ENCODE measurements around the gene KIF1C.
A peak's percentile ranks its signal among the peaks of the same experiment; 100 is the strongest.

KIF1C gene

DNA sequence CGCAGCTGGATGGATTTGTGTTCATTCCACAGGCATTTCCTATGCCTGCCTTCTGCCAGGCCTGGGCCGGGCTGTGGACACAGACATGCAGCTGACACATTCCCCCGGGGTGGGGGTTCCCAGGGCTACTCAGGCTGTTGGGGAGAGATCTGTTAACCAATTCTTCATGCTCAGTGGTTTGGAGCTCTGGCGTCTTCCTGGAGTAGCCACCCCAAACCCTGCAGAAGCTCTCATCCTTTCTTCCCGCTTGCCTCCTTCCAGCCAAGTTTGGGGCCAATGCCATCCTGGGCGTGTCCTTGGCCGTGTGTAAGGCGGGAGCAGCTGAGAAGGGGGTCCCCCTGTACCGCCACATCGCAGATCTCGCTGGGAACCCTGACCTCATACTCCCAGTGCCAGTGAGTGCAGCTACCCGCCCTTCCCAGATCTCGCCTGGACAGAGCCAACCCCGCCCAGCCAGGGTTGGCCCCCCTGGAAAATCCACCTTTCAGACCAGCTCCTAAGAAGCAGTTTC lies 44.2 kb upstream of the KIF1C start:
- Histone ChIP-seq H3K9me3 (ENCODE audit: control insufficient read depth, insufficient read depth, low read depth, low read length) (no peaks in the 10 kb centered on the region), H3K4me3 (ENCODE audit: low read depth, low read length) (no peak overlapping the region), H3K36me3 (ENCODE audit: control insufficient read depth in 2 of 2, insufficient read depth in 1 of 2, low read length in 2 of 2) (no peaks in the 10 kb centered on the region), H3K27ac (ENCODE audit: extremely low read depth, low read depth, low read length) (no peak overlapping the region), H3K4me1 (ENCODE audit: control insufficient read depth, insufficient read depth, low read length) (peaks cover 8% of the 10 kb centered on the region)
- CTCF ChIA-PET, result interaction anchor here (0.6 to 1.4 kb wide), 3 partner anchors 13 to 354 kb away, joined by 3 to 5 read pairs (median 3); partner anchors contain the start of genes RNF167 and SLC25A11
- POLR2A ChIA-PET, result interaction anchor here (1.2 to 17.9 kb wide), 3 partner anchors 11 to 14 kb away, joined by 5 to 358 read pairs (median 109); partner anchors contain the start of genes RNF167, SLC25A11 and SPAG7
- TF ChIP-seq ZNF529 (tag by site-specific recombination; IDR thresholded peaks at IDR 0.05; ENCODE audit: insufficient replicate concordance) (no peak), KLF1 (tag by site-specific recombination; IDR thresholded peaks at IDR 0.05) (peak; percentile 83)
- TF ChIP-seq, protein P1, sequence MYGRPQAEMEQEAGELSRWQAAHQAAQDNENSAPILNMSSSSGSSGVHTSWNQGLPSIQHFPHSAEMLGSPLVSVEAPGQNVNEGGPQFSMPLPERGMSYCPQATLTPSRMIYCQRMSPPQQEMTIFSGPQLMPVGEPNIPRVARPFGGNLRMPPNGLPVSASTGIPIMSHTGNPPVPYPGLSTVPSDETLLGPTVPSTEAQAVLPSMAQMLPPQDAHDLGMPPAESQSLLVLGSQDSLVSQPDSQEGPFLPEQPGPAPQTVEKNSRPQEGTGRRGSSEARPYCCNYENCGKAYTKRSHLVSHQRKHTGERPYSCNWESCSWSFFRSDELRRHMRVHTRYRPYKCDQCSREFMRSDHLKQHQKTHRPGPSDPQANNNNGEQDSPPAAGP (tag by site-specific recombination; IDR thresholded peaks at IDR 0.05), result peak; percentile 83

DNA sequence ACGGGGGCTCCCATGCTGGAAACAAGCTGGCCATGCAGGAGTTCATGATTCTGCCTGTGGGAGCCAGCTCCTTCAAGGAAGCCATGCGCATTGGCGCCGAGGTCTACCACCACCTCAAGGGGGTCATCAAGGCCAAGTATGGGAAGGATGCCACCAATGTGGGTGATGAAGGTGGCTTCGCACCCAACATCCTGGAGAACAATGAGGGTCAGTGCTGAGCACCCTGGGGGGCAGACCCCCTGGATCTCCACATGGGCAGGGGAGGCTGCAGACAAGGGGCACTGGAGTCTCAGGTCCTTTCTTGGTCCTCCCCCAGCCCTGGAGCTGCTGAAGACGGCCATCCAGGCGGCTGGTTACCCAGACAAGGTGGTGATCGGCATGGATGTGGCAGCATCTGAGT lies 42.7 kb upstream of the KIF1C start:
- H3K36me3 ChIP-seq (ENCODE audit: control insufficient read depth in 2 of 2, insufficient read depth in 1 of 2, low read length in 2 of 2), result peaks cover 0 to 10% of the 10 kb centered on the region in 2 experiments; a peak in 1 of 3 replicates
- H3K27ac ChIP-seq (ENCODE audit: extremely low read depth, low read depth, low read length), result no peak overlapping the region
- no peak overlapping the region for H3K4me3 ChIP-seq (ENCODE audit: low read depth, low read length)
- H3K9me3 ChIP-seq (ENCODE audit: control insufficient read depth, insufficient read depth, low read depth, low read length), result no peaks in the 10 kb centered on the region
- peaks cover 8% of the 10 kb centered on the region for H3K4me1 ChIP-seq (ENCODE audit: control insufficient read depth, insufficient read depth, low read length)
- TF ChIP-seq GLIS2 (tag by site-specific recombination; IDR thresholded peaks at IDR 0.05), result 0 out of 2 replicates have a peak, but pooled peaks have one; percentile 36
- TF ChIP-seq GLIS1 (tag by site-specific recombination; IDR thresholded peaks at IDR 0.05), result peak; percentile 57
- TF ChIP-seq ZSCAN16 (tag by site-specific recombination; IDR thresholded peaks at IDR 0.05), result no peak
- TF ChIP-seq PRDM1 (tag by site-specific recombination; IDR thresholded peaks at IDR 0.05), result no peak
- TF ChIP-seq ZNF701 (tag by site-specific recombination; IDR thresholded peaks at IDR 0.05), result no peak
- TF ChIP-seq ZNF623 (tag by site-specific recombination; IDR thresholded peaks at IDR 0.05), result no peak
- no peak for TF ChIP-seq ZNF248 (tag by site-specific recombination; IDR thresholded peaks at IDR 0.05)
- POLR2A ChIA-PET, result interaction anchor here (0.6 to 17.9 kb wide), 7 partner anchors 8 to 1065 kb away, joined by 3 to 358 read pairs (median 3); partner anchors contain the start of genes ARRB2, INCA1, KIF1C and SPAG7
- CTCF ChIA-PET, result interaction anchor here (0.7 to 1.6 kb wide), 3 partner anchors 12 to 46 kb away, joined by 3 to 11 read pairs (median 9); partner anchors contain the start of gene SPAG7

DNA sequence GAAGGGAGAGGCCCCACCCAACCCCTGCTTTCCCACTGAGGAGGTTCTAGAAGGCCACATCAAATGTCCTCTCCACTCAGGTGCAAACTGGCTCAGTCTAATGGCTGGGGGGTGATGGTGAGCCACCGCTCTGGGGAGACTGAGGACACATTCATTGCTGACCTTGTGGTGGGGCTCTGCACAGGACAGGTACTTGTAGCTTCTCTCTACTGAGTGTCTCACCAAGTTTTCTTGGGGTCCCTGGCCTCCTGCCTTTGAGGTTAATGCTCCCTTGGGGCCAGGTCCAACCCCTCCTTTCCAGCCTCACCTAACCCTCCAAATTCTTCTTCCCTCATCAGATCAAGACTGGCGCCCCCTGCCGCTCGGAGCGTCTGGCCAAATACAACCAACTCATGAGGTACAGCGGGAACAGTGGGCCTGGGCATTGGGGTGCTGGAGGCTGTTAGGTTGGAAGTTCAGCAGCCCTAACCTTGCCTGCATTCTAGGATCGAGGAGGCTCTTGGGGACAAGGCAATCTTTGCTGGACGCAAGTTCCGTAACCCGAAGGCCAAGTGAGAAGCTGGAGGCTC lies 41.2 kb upstream of the KIF1C start:
- TF ChIP-seq ZNF624 (tag by site-specific recombination; IDR thresholded peaks at IDR 0.05) (no peak), ZNF660 (tag by site-specific recombination; IDR thresholded peaks at IDR 0.05) (no peak)
- TF ChIP-seq, protein P2, sequence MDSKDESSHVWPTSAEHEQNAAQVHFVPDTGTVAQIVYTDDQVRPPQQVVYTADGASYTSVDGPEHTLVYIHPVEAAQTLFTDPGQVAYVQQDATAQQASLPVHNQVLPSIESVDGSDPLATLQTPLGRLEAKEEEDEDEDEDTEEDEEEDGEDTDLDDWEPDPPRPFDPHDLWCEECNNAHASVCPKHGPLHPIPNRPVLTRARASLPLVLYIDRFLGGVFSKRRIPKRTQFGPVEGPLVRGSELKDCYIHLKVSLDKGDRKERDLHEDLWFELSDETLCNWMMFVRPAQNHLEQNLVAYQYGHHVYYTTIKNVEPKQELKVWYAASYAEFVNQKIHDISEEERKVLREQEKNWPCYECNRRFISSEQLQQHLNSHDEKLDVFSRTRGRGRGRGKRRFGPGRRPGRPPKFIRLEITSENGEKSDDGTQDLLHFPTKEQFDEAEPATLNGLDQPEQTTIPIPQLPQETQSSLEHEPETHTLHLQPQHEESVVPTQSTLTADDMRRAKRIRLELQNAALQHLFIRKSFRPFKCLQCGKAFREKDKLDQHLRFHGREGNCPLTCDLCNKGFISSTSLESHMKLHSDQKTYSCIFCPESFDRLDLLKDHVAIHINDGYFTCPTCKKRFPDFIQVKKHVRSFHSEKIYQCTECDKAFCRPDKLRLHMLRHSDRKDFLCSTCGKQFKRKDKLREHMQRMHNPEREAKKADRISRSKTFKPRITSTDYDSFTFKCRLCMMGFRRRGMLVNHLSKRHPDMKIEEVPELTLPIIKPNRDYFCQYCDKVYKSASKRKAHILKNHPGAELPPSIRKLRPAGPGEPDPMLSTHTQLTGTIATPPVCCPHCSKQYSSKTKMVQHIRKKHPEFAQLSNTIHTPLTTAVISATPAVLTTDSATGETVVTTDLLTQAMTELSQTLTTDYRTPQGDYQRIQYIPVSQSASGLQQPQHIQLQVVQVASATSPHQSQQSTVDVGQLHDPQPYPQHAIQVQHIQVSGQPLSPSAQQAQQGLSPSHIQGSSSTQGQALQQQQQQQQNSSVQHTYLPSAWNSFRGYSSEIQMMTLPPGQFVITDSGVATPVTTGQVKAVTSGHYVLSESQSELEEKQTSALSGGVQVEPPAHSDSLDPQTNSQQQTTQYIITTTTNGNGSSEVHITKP (tag by site-specific recombination; IDR thresholded peaks at IDR 0.05), result peak; percentile 62
- TF ChIP-seq, protein P3, sequence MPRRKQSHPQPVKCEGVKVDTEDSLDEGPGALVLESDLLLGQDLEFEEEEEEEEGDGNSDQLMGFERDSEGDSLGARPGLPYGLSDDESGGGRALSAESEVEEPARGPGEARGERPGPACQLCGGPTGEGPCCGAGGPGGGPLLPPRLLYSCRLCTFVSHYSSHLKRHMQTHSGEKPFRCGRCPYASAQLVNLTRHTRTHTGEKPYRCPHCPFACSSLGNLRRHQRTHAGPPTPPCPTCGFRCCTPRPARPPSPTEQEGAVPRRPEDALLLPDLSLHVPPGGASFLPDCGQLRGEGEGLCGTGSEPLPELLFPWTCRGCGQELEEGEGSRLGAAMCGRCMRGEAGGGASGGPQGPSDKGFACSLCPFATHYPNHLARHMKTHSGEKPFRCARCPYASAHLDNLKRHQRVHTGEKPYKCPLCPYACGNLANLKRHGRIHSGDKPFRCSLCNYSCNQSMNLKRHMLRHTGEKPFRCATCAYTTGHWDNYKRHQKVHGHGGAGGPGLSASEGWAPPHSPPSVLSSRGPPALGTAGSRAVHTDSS (tag by site-specific recombination; IDR thresholded peaks at IDR 0.05), result no peak
- Histone ChIP-seq H3K4me3 (ENCODE audit: low read depth, low read length) (no peak overlapping the region), H3K36me3 (ENCODE audit: control insufficient read depth in 2 of 2, insufficient read depth in 1 of 2, low read length in 2 of 2) (peaks cover 0 to 12% of the 10 kb centered on the region in 2 experiments; a peak in 2 of 3 replicates), H3K27ac (ENCODE audit: extremely low read depth, low read depth, low read length) (no peak overlapping the region), H3K9me3 (ENCODE audit: control insufficient read depth, insufficient read depth, low read depth, low read length) (no peaks in the 10 kb centered on the region), H3K4me1 (ENCODE audit: control insufficient read depth, insufficient read depth, low read length) (no peaks in the 10 kb centered on the region)
- ChIA-PET CTCF (interaction anchor here (0.7 to 1.6 kb wide), 5 partner anchors 9 to 47 kb away, joined by 3 to 9 read pairs (median 4); partner anchors contain the start of gene SPAG7), POLR2A (interaction anchor here (1.3 to 17.9 kb wide), 4 partner anchors 8 to 16 kb away, joined by 3 to 358 read pairs (median 8); partner anchors contain the start of genes PFN1, RNF167, SLC25A11 and SPAG7)
